ENCODE measurements around the gene PISD. TPM values are rescaled to one million over a fixed set of nuclear protein-coding genes. Genes with fewer than 3 reads are reported as not detected.

Gene PISD
- total and polyA plus RNA-seq, 2 of the 8 experiments (the other 6 are each of a cell fraction or from before 2014, with no cell fraction given) = 47.8 to 48.2 TPM

DNA sequence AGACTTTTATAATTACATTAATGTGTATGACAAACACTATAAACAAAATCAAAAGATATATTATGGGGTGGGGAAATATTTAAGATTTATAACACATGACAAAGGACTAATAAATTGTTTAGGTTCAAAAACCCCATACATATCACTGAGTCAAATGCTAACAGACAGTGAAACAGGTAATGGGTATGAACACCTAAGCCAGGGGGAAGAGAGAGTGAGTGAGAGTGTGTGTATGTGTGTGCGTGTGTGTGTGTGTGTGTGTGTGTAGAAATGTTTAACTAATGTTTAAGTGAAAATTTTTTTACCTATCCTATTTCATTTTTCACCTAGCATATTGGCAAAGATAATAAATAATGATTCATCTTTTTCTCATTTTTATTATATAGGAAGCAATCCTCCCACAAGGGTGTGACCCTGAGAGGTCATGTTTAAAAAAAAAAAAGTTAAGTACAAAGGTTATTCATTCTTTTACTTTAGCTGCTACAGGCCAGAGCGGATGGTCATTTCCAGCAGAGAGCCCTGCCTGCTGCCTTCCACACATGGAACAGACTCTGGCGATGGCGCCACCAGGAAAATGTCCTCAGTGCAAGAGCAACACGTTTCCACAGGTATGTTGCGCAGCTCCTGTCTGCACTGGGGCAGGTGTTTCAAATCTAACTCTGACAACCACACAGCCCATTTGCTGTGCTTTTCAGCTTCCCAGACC, 72.9 kb downstream of the PISD start (continued):
- TF ChIP-seq MAFK (IDR thresholded peaks at IDR 0.05; ENCODE audit: low read depth, low read length) (no peak), SP1 (IDR thresholded peaks at IDR 0.05; ENCODE audit: low read depth, low read length) (no peak), SAP30 (IDR thresholded peaks at IDR 0.05; ENCODE audit: insufficient read depth, insufficient replicate concordance, low read length) (no peak), SP4 (IDR thresholded peaks at IDR 0.05; ENCODE audit: low read length) (no peak), JUN (IDR thresholded peaks at IDR 0.05; ENCODE audit: low read depth, low read length) (no peak), MAX (IDR thresholded peaks at IDR 0.05) (no peak), HDAC6 (IDR thresholded peaks at IDR 0.05; ENCODE audit: low read depth, low read length) (no peak), EP300 (IDR thresholded peaks at IDR 0.05; ENCODE audit: borderline replicate concordance in 1 of 2, low read depth in 2 of 2, low read length in 2 of 2) (no peak), FOSL1 (IDR thresholded peaks at IDR 0.05; ENCODE audit: insufficient read depth, low read depth, low read length) (no peak)
- TF ChIP-seq, protein P1, sequence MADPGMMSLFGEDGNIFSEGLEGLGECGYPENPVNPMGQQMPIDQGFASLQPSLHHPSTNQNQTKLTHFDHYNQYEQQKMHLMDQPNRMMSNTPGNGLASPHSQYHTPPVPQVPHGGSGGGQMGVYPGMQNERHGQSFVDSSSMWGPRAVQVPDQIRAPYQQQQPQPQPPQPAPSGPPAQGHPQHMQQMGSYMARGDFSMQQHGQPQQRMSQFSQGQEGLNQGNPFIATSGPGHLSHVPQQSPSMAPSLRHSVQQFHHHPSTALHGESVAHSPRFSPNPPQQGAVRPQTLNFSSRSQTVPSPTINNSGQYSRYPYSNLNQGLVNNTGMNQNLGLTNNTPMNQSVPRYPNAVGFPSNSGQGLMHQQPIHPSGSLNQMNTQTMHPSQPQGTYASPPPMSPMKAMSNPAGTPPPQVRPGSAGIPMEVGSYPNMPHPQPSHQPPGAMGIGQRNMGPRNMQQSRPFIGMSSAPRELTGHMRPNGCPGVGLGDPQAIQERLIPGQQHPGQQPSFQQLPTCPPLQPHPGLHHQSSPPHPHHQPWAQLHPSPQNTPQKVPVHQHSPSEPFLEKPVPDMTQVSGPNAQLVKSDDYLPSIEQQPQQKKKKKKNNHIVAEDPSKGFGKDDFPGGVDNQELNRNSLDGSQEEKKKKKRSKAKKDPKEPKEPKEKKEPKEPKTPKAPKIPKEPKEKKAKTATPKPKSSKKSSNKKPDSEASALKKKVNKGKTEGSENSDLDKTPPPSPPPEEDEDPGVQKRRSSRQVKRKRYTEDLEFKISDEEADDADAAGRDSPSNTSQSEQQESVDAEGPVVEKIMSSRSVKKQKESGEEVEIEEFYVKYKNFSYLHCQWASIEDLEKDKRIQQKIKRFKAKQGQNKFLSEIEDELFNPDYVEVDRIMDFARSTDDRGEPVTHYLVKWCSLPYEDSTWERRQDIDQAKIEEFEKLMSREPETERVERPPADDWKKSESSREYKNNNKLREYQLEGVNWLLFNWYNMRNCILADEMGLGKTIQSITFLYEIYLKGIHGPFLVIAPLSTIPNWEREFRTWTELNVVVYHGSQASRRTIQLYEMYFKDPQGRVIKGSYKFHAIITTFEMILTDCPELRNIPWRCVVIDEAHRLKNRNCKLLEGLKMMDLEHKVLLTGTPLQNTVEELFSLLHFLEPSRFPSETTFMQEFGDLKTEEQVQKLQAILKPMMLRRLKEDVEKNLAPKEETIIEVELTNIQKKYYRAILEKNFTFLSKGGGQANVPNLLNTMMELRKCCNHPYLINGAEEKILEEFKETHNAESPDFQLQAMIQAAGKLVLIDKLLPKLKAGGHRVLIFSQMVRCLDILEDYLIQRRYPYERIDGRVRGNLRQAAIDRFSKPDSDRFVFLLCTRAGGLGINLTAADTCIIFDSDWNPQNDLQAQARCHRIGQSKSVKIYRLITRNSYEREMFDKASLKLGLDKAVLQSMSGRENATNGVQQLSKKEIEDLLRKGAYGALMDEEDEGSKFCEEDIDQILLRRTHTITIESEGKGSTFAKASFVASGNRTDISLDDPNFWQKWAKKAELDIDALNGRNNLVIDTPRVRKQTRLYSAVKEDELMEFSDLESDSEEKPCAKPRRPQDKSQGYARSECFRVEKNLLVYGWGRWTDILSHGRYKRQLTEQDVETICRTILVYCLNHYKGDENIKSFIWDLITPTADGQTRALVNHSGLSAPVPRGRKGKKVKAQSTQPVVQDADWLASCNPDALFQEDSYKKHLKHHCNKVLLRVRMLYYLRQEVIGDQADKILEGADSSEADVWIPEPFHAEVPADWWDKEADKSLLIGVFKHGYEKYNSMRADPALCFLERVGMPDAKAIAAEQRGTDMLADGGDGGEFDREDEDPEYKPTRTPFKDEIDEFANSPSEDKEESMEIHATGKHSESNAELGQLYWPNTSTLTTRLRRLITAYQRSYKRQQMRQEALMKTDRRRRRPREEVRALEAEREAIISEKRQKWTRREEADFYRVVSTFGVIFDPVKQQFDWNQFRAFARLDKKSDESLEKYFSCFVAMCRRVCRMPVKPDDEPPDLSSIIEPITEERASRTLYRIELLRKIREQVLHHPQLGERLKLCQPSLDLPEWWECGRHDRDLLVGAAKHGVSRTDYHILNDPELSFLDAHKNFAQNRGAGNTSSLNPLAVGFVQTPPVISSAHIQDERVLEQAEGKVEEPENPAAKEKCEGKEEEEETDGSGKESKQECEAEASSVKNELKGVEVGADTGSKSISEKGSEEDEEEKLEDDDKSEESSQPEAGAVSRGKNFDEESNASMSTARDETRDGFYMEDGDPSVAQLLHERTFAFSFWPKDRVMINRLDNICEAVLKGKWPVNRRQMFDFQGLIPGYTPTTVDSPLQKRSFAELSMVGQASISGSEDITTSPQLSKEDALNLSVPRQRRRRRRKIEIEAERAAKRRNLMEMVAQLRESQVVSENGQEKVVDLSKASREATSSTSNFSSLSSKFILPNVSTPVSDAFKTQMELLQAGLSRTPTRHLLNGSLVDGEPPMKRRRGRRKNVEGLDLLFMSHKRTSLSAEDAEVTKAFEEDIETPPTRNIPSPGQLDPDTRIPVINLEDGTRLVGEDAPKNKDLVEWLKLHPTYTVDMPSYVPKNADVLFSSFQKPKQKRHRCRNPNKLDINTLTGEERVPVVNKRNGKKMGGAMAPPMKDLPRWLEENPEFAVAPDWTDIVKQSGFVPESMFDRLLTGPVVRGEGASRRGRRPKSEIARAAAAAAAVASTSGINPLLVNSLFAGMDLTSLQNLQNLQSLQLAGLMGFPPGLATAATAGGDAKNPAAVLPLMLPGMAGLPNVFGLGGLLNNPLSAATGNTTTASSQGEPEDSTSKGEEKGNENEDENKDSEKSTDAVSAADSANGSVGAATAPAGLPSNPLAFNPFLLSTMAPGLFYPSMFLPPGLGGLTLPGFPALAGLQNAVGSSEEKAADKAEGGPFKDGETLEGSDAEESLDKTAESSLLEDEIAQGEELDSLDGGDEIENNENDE (IDR thresholded peaks at IDR 0.05; ENCODE audit: insufficient replicate concordance, low read length) = no peak

Data from H1 (cell line).